Stimulated activated naive CD8-positive, alpha-beta T cell treated with anti-CD3 and anti-CD28 coated beads, Interleukin-15, Interleukin-2, amounts not matched to agents 100 U/mL and 50 U/mL, for 24 hours (primary cell): ENCODE measurements around the gene LRBA.
"Not testable (repeated sequence)": the region's sequence is repeated elsewhere in the genome, so short reads cannot be mapped to it uniquely, and the experiment has no call there.

Source experiments
- ATAC-seq: fragments of 150-1000 bp; cut with Tn5 transposase; one replicate; pipeline ENCODE4 v1.10.0; 2021
- DNase-seq: peaks from one replicate; pipeline ENCODE4 v3.0.0; 2021

The LRBA gene

DNA sequence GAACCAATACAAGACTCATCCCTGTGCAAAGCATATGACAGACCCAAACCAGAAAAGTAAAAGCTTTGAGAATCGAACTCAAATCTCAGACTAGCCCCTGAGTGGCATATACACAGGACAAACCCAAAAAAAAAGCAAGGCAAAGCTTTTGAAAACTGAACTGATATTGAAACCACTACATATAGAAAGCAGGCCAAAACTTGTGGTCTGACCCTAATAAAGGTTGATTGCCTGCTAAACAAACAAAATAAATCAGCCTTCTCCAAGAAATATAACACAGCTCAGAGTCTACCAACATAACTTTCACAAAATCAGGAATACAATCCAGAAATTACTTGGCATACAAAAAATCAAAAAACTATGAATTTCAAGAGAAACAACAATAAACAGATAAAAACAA is 40.3 kb downstream of the LRBA start:
- ATAC-seq = no peak
- no peak for DNase-seq

GRCh38 chr4:150974252-150974640 is 40.8 kb downstream of the LRBA start:
- ATAC-seq = no peak
- no peak for DNase-seq

GRCh38 chr4:150973626-150974251 is 41.3 kb downstream of the LRBA start:
- ATAC-seq (no peak), DNase-seq (no peak)

DNA sequence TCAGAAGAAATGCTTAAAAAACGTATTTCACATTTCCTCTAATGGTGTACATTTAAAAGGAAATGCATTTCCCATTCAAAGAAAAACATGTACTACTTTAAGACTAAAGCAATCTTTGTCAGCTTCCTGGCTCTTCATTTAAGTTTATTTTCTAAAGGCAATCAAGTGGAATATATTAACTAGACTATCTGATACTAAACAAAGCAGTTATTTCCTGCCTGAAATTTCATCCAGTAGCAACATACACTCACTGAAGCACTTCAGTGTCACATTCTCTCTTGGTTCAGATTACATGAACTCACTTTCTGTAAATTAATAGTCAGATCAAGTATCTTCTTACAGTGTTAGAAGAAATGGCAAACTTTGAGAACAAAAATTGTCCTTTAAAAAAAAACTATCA is 42.5 kb downstream of the LRBA start:
- ATAC-seq = no peak
- DNase-seq = no peak

- ATAC-seq = no peak
- no peak for DNase-seq
Measured at GRCh38 chr4:150971901-150972300, 43.2 kb downstream of the LRBA start.

GRCh38 chr4:150970685-150971151 is 44.4 kb downstream of the LRBA start:
- DNase-seq (no peak), ATAC-seq (peak; percentile 90)

- ATAC-seq (no peak), DNase-seq (no peak)
Measured at GRCh38 chr4:150964754-150965153, 50.3 kb downstream of the LRBA start.

- ATAC-seq, DNase-seq: not testable (repeated sequence)
Measured at GRCh38 chr4:150963602-150964345, 51.3 kb downstream of the LRBA start.

GRCh38 chr4:150962245-150962644 is 52.8 kb downstream of the LRBA start:
- peak; percentile 89 for ATAC-seq
- no peak for DNase-seq

DNA sequence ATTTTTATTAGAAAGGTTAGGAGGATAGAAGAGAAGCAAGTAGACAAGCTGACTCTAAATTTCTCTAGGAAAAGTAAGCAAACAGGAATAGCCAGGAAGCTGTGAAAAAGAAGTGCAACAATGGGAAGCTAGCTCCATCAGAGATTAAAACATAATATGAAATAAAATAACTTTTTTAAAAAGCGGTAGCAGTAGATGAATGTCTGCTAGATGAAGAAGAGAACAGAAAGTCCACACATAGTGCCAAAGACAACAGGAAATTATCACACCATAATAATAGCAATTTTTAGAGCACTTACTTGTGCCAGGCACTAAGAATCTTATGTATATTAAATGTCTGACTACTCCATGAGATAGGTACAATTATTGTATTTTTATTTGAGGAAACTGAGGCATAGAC is 53.5 kb downstream of the LRBA start:
- ATAC-seq (no peak), DNase-seq (no peak)

- DNase-seq = peak; percentile 37
- peak; percentile 55 for ATAC-seq
Measured at GRCh38 chr4:150960818-150961217, 54.3 kb downstream of the LRBA start.

GRCh38 chr4:150960079-150960478 is 55.0 kb downstream of the LRBA start:
- DNase-seq (no peak), ATAC-seq (no peak)

DNA sequence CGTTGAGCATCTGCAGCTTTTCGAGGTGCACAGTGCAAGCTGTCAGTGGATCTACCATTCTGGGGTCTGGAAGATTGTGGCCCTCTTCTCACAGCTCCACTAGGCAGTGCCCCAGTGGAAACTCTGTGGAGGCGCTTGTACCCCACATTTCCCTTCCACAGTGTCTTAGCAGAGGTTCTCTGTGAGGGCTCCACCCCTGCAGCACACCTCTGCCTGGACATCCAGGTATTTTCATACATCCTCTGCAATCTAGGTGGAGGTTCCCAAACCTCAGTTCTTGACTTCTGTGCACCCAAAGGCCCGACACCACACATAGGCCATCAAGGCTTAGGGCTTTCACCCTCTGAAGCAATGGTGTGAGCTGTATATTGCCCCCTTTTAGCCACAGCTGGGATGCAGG is 57.1 kb downstream of the LRBA start:
- ATAC-seq, DNase-seq: not testable (repeated sequence)

- DNase-seq = not testable (repeated sequence)
- peak; percentile 36 for ATAC-seq
Measured at GRCh38 chr4:150957095-150957494, 58.0 kb downstream of the LRBA start.

GRCh38 chr4:150953916-150954315 is 61.2 kb downstream of the LRBA start:
- DNase-seq, ATAC-seq: not testable (repeated sequence)

- no peak for ATAC-seq
- DNase-seq = no peak
Measured at GRCh38 chr4:150952167-150952845, 62.8 kb downstream of the LRBA start.

GRCh38 chr4:150950657-150951288 is 64.3 kb downstream of the LRBA start:
- ATAC-seq (no peak), DNase-seq (no peak)

GRCh38 chr4:150949943-150950342 is 65.1 kb downstream of the LRBA start:
- ATAC-seq = no peak
- DNase-seq = no peak

- no peak for DNase-seq
- ATAC-seq = no peak
Measured at GRCh38 chr4:150949342-150949741, 65.7 kb downstream of the LRBA start.

DNA sequence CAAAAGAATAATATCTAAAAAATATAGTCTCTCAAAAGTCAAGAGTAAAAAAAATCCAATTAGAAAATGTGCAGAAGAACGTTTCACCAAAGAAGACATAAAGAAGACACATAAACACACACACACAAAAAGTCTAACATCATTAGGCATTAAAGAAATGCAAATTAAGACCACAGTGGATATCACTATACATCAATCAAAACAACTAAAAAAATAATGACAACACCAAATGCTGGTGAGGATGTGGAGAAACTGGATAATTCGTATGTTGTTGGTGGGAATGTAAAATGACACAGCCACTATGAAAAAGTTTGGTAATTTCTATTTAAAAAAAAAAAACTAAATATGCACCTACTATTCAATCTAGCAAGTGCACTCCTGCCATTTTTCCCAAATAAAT is 66.4 kb downstream of the LRBA start:
- DNase-seq (no peak), ATAC-seq (no peak)

- ATAC-seq (no peak), DNase-seq (no peak)
Measured at GRCh38 chr4:150948074-150948473, 67.0 kb downstream of the LRBA start.

- DNase-seq (no peak), ATAC-seq (no peak)
Measured at GRCh38 chr4:150944660-150945059, 70.4 kb downstream of the LRBA start.

DNA sequence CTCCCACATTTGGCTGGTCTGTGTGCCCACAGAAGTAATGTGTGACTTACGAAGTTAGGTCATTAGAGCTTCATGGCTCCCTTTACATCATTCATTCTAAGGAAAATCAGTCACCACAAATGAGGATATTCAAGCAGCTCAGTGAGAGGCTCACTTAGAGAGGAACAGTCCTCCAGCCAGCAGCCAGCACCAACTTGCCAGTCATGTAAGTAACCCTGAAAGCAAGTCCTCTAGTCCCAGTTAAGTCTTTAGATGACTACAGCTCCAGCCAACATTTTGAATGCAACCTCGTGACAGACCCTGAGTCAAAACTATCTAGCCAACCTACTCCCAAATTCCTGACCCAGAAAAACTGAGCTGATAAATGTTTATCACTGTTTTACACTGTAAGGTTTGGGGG is 71.3 kb downstream of the LRBA start:
- DNase-seq (peak; percentile 11), ATAC-seq (peak; percentile 87)
